Tibial artery (tissue), 4 donors: ENCODE measurements around the gene PCARE.

Experiments
- DNase-seq, 2 donors: peaks; one replicate each; pipeline ENCODE4 v3.0.0-alpha.2; 2019
- H3K27ac ChIP-seq, 2 donors: fragments of 200-600 bp; sonication (generic) in 1 of 2; 1 replicate in 1 of 2; 2 replicates in 1 of 2; pipeline ENCODE4 v1.5.1; 2018 to 2019; ENCODE audit warnings: mild to moderate bottlenecking in 1 of 2
- H3K27me3 ChIP-seq, 2 donors: fragments of 200-600 bp; sonication (generic) in 1 of 2; one replicate each; pipeline versions ENCODE4 v1.5.1 to v1.6.0; 2016 to 2019
- H3K36me3 ChIP-seq, 3 donors: fragments of 200-600 bp; sonication (generic) in 2 of 3; one replicate each; pipeline ENCODE4 v1.5.1; 2016 to 2019; ENCODE audit warnings: mild to moderate bottlenecking in 2 of 3
- H3K4me1 ChIP-seq, 4 donors: fragments of 200-600 bp; sonication (generic) in 2 of 4; 1 replicate in 3 of 4; 2 replicates in 1 of 4; pipeline ENCODE4 v1.5.1; 2016 to 2019
- H3K4me3 ChIP-seq, 2 donors: fragments of 200-600 bp; sonication (generic) in 1 of 2; 1 replicate in 1 of 2; 2 replicates in 1 of 2; pipeline ENCODE4 v1.5.1; 2018 to 2019; ENCODE audit warnings: mild to moderate bottlenecking in 2 of 2
- H3K9me3 ChIP-seq, 3 donors: fragments of 200-600 bp; sonication (generic) in 1 of 3; one replicate each; pipeline ENCODE4 v1.5.1; 2016 to 2019
- intact Hi-C: fragments of 100-400 bp; cut with DNase I; formaldehyde crosslinking; loops from one replicate; pipeline ENCODE4 v1.15.0; 2023; ENCODE audit warnings: low total_unique reads
- TF ChIP-seq, protein P1 (sequence below), 2 experiments: fragments of 200-600 bp in 1 of 2; fragments of 450-650 bp in 1 of 2; IDR thresholded peaks; one replicate each; pipeline ENCODE4 v1.5.1; 2017 to 2019; ENCODE audit warnings: antibody characterized with exemption in 2 of 2, mild to moderate bottlenecking in 1 of 2, moderate library complexity in 1 of 2

Gene PCARE

DNA sequence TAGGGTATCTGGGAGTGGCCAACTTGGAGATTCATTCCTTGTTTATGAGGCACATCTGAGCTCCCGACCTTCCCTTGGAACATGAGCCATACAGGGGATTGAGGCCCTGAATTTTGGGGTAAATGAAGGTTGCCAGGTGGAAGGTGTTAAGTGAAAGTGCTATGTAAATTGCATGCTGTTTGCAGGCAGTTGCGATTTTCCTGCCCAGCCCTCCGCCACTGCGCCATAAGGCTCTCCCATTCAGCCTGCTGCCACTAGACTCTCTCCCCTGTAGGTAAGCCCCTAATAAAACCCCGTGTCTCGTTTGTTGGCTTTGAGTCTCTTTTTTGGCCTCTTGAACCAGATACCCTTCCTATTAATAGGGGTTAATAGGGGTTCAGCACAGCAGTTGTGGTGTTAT lies 33.8 kb downstream of the PCARE start:
- intact Hi-C loops: no loop called here
- DNase-seq: no peak
- no peak overlapping the region for H3K27ac ChIP-seq
- H3K9me3 ChIP-seq: no peaks in the 10 kb centered on the region
- H3K36me3 ChIP-seq: no peaks in the 10 kb centered on the region
- H3K4me3 ChIP-seq: no peak overlapping the region
- TF ChIP-seq, protein P1, sequence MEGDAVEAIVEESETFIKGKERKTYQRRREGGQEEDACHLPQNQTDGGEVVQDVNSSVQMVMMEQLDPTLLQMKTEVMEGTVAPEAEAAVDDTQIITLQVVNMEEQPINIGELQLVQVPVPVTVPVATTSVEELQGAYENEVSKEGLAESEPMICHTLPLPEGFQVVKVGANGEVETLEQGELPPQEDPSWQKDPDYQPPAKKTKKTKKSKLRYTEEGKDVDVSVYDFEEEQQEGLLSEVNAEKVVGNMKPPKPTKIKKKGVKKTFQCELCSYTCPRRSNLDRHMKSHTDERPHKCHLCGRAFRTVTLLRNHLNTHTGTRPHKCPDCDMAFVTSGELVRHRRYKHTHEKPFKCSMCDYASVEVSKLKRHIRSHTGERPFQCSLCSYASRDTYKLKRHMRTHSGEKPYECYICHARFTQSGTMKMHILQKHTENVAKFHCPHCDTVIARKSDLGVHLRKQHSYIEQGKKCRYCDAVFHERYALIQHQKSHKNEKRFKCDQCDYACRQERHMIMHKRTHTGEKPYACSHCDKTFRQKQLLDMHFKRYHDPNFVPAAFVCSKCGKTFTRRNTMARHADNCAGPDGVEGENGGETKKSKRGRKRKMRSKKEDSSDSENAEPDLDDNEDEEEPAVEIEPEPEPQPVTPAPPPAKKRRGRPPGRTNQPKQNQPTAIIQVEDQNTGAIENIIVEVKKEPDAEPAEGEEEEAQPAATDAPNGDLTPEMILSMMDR (IDR thresholded peaks at IDR 0.05): no peak
- H3K4me1 ChIP-seq: peaks cover 0 to 19% (median 11%) of the 10 kb centered on the region in 4 donors
- H3K27me3 ChIP-seq: no peaks in the 10 kb centered on the region

DNA sequence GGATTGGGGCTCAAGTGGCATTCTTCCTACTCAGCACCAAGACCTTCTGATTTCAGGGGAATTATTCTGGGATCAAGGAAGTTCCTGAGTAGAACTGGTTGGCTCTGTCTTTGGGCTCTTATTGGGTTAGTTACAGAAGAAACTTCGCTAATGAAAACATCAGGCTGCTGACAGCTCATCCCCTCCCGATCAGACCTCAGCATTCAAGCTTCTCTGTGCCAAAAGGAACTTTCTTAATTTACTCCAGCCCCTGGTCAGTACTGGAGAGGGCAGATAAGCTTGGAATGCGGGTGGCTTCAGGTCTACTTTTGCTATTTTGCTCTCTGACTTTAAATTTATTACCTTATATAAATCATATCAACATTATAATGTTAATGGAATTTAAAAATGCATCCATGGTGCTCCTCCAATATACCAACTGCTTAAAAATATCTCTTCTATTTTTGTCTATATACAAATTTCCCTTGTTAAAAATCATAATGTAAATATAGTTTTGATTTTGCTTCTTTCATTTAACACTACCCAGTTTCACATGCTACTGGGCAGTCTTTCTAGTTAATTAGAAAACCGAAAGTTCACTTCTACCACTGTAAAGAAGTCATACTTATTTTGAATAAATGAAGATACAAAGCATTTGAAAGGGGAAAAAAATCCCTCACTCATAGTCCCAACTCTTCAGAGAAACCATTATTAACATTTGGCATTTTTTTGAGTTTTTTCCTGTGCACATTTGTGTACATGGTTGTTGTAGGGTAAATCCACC lies 34.4 kb downstream of the PCARE start:
- Histone ChIP-seq H3K36me3 (no peaks in the 10 kb centered on the region), H3K4me1 (peaks cover 0 to 19% (median 11%) of the 10 kb centered on the region in 4 donors), H3K4me3 (no peak overlapping the region), H3K27ac (no peak overlapping the region), H3K9me3 (no peaks in the 10 kb centered on the region), H3K27me3 (no peaks in the 10 kb centered on the region)
- DNase-seq: no peak
- TF ChIP-seq, protein P1 (IDR thresholded peaks at IDR 0.05): no peak
- intact Hi-C loops: no loop called here

DNA sequence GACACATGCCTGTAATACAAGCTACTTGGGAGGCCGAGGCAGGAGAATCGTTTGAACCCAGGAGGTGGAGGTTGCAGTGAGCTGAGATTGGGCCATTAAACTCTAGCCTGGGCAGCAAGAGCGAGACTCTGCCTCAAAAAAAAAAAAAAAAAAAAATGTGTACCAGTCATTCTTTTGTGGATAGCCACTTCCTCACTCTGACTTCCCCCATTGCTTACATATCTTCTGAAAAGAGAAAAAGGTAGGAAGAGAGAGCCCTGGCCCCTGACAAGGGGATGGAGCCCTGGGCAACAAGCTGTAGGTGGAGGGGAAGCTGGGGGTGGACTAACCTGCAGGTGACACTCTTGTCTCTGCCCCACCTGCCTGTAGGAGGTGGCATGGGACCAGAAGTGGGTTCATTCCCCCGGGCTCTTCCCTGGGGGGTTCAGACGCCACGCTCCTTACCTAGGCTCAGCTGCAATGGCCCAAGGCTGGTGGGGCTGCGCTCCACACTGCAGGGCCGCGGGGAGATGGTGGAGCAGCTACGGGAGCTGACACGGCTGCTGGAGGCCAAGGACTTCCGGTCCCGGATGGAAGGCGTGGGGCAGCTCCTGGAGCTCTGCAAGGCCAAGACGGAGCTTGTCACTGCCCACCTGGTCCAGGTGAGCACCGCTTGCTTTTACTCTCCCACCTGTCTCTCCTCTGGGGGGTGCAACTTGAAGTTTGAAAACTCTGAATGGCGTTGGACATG lies 39.1 kb downstream of the PCARE start:
- TF ChIP-seq, protein P1 (IDR thresholded peaks at IDR 0.05): no peak
- Histone ChIP-seq H3K27ac (no peak overlapping the region), H3K36me3 (no peaks in the 10 kb centered on the region), H3K27me3 (no peaks in the 10 kb centered on the region), H3K4me3 (no peak overlapping the region), H3K4me1 (peaks cover 0 to 15% (median 9%) of the 10 kb centered on the region in 4 donors), H3K9me3 (no peaks in the 10 kb centered on the region)
- DNase-seq: no peak
- intact Hi-C loops: no loop called here

DNA sequence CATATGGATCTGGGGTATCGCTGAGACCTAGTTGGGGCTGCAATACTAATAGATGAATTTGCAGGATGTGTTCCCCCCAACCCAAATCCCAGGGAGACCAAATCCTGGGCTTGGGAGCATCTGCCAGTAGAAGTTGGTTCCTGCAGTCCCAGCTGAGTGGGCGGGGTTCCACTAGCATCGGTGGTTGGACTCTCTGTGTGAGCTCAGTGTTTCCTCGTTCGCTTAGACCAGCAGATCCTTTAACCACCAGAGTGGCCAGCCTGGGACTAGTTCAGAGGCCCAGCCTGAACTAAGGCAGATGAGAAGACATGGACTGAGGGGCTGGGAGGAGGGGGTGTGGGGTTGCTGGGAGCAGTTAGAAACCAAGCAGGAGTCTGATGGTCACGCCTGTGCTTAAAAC lies 40.7 kb downstream of the PCARE start:
- peaks cover 0 to 6% (median 0%) of the 10 kb centered on the region in 4 donors for H3K4me1 ChIP-seq
- H3K36me3 ChIP-seq: no peaks in the 10 kb centered on the region
- DNase-seq: peak in 1 of 2 donors; percentile 32
- no peaks in the 10 kb centered on the region for H3K27me3 ChIP-seq
- H3K4me3 ChIP-seq: no peak overlapping the region
- TF ChIP-seq, protein P1 (IDR thresholded peaks at IDR 0.05): no peak
- H3K27ac ChIP-seq: no peak overlapping the region
- intact Hi-C loops: no loop called here
- no peaks in the 10 kb centered on the region for H3K9me3 ChIP-seq

DNA sequence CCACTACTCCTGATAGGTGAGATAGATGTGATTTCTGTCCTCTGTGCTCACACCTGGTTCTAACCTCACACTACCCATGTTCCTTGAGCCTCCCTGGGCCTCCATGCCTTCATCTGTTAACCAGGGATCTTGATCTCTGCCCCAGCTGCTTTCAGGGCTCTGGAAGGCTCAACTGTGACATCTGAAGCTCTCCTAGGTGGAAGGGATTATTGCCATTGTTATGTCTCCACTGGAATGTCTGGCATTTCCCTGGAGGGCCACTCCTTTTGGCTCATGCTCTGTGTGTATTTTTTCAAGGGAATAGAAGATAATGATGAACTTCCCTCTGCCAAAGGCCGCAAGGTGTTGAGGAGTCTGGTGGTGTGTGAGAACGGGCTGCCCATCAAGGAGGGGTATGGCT lies 41.2 kb downstream of the PCARE start:
- TF ChIP-seq, protein P1 (IDR thresholded peaks at IDR 0.05): no peak
- Histone ChIP-seq H3K4me1 (peaks cover 0 to 6% (median 0%) of the 10 kb centered on the region in 4 donors), H3K27ac (no peak overlapping the region), H3K36me3 (no peaks in the 10 kb centered on the region), H3K27me3 (no peaks in the 10 kb centered on the region), H3K9me3 (no peaks in the 10 kb centered on the region), H3K4me3 (no peak overlapping the region)
- intact Hi-C loops: no loop called here
- no peak for DNase-seq
